ENCODE data around the gene ZNF774.

Gene ZNF774

GRCh38 chr15:90354986-90355385, 2.9 kb downstream of the ZNF774 start:
- no peak overlapping the region for H3K4me3 ChIP-seq (ENCODE audit: low read depth, low read length)
- TF ChIP-seq CTCF (IDR thresholded peaks at IDR 0.05; ENCODE audit: borderline replicate concordance, insufficient read depth, low read depth, low read length): no peak

DNA sequence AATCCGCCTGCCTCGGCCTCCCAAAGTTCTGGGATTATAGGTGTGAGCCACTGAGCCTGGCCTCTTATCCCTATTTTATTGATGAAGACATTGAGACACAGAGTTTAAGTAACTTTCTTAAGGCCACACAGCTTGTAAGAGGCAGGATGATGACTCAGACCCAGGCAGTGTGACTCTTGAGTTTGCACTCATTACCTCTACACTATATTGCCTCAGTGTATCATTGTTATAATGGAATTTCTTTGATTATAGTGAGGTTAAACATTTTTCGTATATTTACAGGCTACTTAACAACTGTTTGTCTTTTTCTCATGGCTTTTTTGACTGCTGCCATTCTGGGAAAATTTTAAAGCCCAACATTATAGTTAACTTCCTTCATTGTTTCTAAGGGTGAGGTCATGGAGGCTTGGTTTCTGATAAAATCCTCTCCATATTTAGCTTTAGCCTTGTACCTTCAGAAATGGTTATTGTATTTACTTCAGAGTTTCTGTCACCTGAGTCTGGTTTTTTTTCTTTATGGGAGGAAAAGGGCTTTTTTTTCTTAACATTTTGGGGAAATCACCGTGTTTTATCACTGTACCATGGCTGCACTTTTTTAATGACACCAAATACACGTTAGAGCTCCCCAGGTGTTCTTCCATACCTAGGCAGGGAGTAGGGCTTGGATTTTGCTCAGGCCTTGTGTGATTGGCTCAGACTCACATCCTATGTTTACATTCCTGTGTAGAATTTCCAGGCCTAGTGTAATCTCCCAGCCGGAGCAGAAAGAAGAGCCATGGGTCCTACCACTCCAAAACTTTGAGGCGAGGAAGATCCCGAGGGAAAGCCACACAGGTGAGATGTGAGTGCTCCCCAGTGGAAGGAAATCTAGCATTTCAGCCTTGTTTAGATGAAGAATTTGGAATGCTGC, 6.3 kb downstream of the ZNF774 start:
- no peak for TF ChIP-seq CTCF (IDR thresholded peaks at IDR 0.05; ENCODE audit: borderline replicate concordance, insufficient read depth, low read depth, low read length)
- no peak overlapping the region for H3K4me3 ChIP-seq (ENCODE audit: low read depth, low read length)

DNA sequence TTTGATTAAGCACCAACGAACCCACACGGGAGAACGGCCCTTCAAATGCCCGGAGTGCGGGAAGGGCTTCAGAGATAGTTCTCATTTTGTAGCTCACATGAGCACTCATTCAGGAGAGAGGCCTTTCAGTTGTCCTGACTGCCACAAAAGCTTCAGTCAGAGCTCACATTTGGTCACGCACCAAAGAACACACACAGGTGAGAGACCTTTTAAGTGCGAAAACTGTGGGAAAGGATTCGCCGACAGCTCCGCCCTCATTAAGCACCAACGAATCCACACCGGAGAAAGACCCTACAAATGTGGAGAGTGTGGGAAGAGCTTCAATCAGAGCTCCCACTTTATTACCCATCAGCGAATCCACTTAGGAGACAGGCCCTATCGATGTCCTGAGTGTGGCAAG, 8.7 kb downstream of the ZNF774 start:
- no peak overlapping the region for H3K4me3 ChIP-seq (ENCODE audit: low read depth, low read length)
- TF ChIP-seq CTCF (IDR thresholded peaks at IDR 0.05; ENCODE audit: borderline replicate concordance, insufficient read depth, low read depth, low read length): no peak

DNA sequence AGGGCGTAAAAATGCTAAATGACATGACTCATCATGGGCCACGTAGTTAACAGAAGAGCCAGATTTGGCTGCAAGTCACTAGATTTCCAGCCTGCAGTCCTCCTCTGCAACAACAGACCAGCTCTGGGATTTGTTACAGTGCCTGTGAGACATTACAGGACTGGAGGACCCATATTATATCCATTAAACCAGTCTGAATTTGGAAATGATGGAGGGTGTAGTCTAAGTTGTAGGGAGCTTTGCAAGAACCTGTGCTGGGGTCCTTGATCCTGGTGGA, 10.8 kb downstream of the ZNF774 start:
- H3K4me3 ChIP-seq (ENCODE audit: low read depth, low read length): no peak overlapping the region
- TF ChIP-seq CTCF (IDR thresholded peaks at IDR 0.05; ENCODE audit: borderline replicate concordance, insufficient read depth, low read depth, low read length): no peak

DNA sequence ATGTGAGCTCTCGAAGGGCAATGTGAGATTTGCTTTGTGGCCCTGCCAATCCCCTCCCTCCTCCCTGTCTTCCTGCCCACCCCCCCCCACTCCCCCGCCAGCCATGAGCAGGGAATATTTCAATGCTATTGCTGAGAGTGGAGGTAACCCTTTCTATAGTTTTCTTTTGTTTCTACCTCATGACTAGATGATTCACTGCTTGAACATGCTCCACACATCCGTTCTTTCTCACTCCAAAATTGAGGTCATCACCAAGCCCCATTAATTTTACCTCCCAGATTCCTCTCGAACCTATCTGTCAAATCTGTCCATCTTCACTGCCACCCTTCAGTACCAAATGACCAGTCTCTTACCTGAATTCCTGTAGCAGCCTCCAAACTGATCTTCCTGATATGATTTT, 12.2 kb downstream of the ZNF774 start:
- H3K4me3 ChIP-seq (ENCODE audit: low read depth, low read length): no peak overlapping the region
- no peak for TF ChIP-seq CTCF (IDR thresholded peaks at IDR 0.05; ENCODE audit: borderline replicate concordance, insufficient read depth, low read depth, low read length)

- H3K4me3 ChIP-seq (ENCODE audit: low read depth, low read length): no peak overlapping the region
- TF ChIP-seq CTCF (IDR thresholded peaks at IDR 0.05; ENCODE audit: borderline replicate concordance, insufficient read depth, low read depth, low read length): no peak
These were observed 13.5 kb downstream of the ZNF774 start for GRCh38 chr15:90365414-90366055.

DNA sequence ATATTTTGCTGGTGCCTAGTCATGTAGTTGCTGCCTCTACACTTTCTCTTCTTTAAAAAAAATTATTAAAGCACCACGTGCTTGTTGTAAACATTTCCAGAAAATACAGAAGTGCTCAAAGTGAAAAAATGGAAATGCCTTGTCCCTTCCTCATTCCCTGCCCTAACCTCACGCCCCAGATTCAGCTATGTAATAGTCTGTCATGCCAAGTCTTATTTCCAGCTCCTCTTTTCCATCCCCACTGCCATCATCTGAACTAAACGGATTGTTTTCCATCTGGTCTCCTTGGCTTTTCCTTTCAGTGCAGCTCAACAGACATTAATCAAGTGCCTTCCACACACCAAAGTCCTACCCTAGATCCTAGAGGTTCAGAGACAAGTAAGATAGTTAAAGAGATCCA, 15.5 kb downstream of the ZNF774 start:
- TF ChIP-seq CTCF (IDR thresholded peaks at IDR 0.05; ENCODE audit: borderline replicate concordance, insufficient read depth, low read depth, low read length): no peak

More for the DNA sequence above, 15.5 kb downstream of the ZNF774 start:
- no peak overlapping the region for H3K4me3 ChIP-seq (ENCODE audit: low read depth, low read length)
